Testis (tissue), 2 donors: ENCODE data around the gene WNT3.

Experiments used
- CTCF ChIP-seq, 3 experiments: fragments of 450-650 bp in 2 of 3; fragments of 200-600 bp in 1 of 3; sonication (generic) in 1 of 3; IDR thresholded peaks; one replicate each; pipeline ENCODE4 v1.5.1; 2016 to 2019; ENCODE audit warnings: antibody characterized with exemption in 3 of 3, mild to moderate bottlenecking in 2 of 3, moderate library complexity in 1 of 3
- POLR2A ChIP-seq: fragments of 450-650 bp; IDR thresholded peaks from one replicate; pipeline ENCODE4 v1.6.1; 2017; ENCODE audit warnings: antibody characterized with exemption, mild to moderate bottlenecking, moderate library complexity

- no peak for TF ChIP-seq CTCF (IDR thresholded peaks at IDR 0.05)
- no peak for TF ChIP-seq POLR2A
Measured at GRCh38 chr17:46771561-46772474, 46.7 kb downstream of the WNT3 start.
